ENCODE data around the gene PID1.

DNA sequence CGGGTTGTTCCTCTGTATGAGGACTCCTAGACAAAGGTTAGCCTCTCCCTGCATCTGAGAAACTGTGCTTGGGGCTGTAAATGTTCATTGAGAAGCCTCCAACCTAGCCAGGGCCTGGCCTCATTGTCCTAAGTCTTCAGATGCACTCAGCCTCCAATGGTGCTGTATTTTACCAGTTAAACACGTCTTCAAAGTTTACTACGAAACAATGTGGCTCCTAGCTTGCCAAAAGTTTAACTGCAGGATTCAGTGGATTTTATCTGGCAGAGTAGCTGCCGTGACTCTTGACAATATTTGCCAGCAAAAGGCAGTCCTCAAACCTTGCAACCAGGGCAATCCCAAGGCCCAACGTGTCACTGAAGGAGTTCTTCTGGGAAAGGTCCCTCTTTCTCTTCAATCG, 1.1 kb downstream of the PID1 start:
- TF ChIP-seq, protein P1, sequence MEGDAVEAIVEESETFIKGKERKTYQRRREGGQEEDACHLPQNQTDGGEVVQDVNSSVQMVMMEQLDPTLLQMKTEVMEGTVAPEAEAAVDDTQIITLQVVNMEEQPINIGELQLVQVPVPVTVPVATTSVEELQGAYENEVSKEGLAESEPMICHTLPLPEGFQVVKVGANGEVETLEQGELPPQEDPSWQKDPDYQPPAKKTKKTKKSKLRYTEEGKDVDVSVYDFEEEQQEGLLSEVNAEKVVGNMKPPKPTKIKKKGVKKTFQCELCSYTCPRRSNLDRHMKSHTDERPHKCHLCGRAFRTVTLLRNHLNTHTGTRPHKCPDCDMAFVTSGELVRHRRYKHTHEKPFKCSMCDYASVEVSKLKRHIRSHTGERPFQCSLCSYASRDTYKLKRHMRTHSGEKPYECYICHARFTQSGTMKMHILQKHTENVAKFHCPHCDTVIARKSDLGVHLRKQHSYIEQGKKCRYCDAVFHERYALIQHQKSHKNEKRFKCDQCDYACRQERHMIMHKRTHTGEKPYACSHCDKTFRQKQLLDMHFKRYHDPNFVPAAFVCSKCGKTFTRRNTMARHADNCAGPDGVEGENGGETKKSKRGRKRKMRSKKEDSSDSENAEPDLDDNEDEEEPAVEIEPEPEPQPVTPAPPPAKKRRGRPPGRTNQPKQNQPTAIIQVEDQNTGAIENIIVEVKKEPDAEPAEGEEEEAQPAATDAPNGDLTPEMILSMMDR (IDR thresholded peaks at IDR 0.05) = no peak
- TF ChIP-seq POLR2A (IDR thresholded peaks at IDR 0.05) = no peak
